OCI-LY1 (cell line): ENCODE measurements around the gene CCDC86.
A peak's percentile ranks its signal among the peaks of the same experiment; 100 is the strongest.

Source experiments
- H2AFZ ChIP-seq: fragments of 200-600 bp; sonication (generic), shearing (Covaris generic); 2 replicates; pipeline ENCODE4 v1.6.0; 2014; ENCODE audit warnings: antibody characterized with exemption, mild to moderate bottlenecking, low read length
- H3F3A ChIP-seq: fragments of 200-600 bp; sonication (generic), shearing (Covaris generic); 2 replicates; pipeline ENCODE4 v1.6.0; 2014; ENCODE audit warnings: mild to moderate bottlenecking, antibody characterized with exemption, low read length, moderate library complexity; ENCODE audit not compliant: insufficient read depth
- H3K27ac ChIP-seq: fragments of 200-600 bp; sonication (generic); 2 replicates; pipeline ENCODE4 v1.5.1; 2014; ENCODE audit warnings: low read length, mixed run types, mild to moderate bottlenecking, low read depth; ENCODE audit not compliant: poor library complexity, severe bottlenecking
- H3K27me3 ChIP-seq: fragments of 200-600 bp; sonication (generic); 2 replicates; pipeline ENCODE4 v1.6.0; 2014; ENCODE audit warnings: antibody characterized with exemption, mild to moderate bottlenecking, low read length, moderate library complexity; ENCODE audit not compliant: insufficient read depth
- H3K36me3 ChIP-seq: fragments of 200-600 bp; sonication (generic); 2 replicates; pipeline ENCODE4 v1.6.1; 2014; ENCODE audit warnings: mild to moderate bottlenecking, antibody characterized with exemption, low read length, moderate library complexity, mixed read lengths; ENCODE audit not compliant: insufficient read depth
- H3K4me1 ChIP-seq: fragments of 200-600 bp; sonication (generic); 2 replicates; pipeline ENCODE4 v1.5.1; 2014; ENCODE audit warnings: mild to moderate bottlenecking, low read length, moderate library complexity; ENCODE audit not compliant: insufficient read depth, severe bottlenecking
- H3K4me2 ChIP-seq: fragments of 200-600 bp; sonication (generic), shearing (Covaris generic); 2 replicates; pipeline ENCODE4 v1.6.1; 2014; ENCODE audit warnings: low read length
- H3K4me3 ChIP-seq: fragments of 200-600 bp; sonication (generic); 2 replicates; pipeline ENCODE4 v1.5.1; 2014; ENCODE audit warnings: low read length, low read depth, mild to moderate bottlenecking, mixed read lengths; ENCODE audit not compliant: poor library complexity, severe bottlenecking
- H3K79me2 ChIP-seq: fragments of 200-600 bp; shearing (Covaris generic); 2 replicates; pipeline ENCODE4 v1.6.1; 2016; ENCODE audit warnings: mixed run types, low read length, mixed read lengths; ENCODE audit not compliant: insufficient read depth
- H3K9ac ChIP-seq: fragments of 200-600 bp; sonication (generic), shearing (Covaris generic); 2 replicates; pipeline ENCODE4 v1.6.1; 2014; ENCODE audit warnings: mild to moderate bottlenecking, low read length, mixed read lengths
- H3K9me2 ChIP-seq: fragments of 200-600 bp; sonication (generic), shearing (Covaris generic); 2 replicates; pipeline ENCODE4 v1.6.1; 2014; ENCODE audit warnings: low read depth, mild to moderate bottlenecking, low read length, mixed read lengths
- H3K9me3 ChIP-seq: fragments of 200-600 bp; shearing (Covaris generic); 2 replicates; pipeline ENCODE4 v1.6.1; 2014; ENCODE audit warnings: low read length, mixed read lengths
- H4K20me1 ChIP-seq: fragments of 200-600 bp; sonication (generic), shearing (Covaris generic); 2 replicates; pipeline ENCODE4 v1.6.0; 2016; ENCODE audit warnings: mild to moderate bottlenecking, low read length; ENCODE audit not compliant: insufficient read depth
- CTCF ChIP-seq: fragments of 200-600 bp; sonication (generic), shearing (Covaris generic); IDR thresholded peaks from 2 replicates; pipeline ENCODE4 v1.5.1; 2017; ENCODE audit warnings: mild to moderate bottlenecking, antibody characterized with exemption, low read length, moderate library complexity, mixed read lengths
- EZH2 ChIP-seq: fragments of 200-600 bp; sonication (generic), shearing (Covaris generic); IDR thresholded peaks from 2 replicates; pipeline ENCODE4 v1.8.0; 2017; ENCODE audit warnings: borderline replicate concordance, mixed run types, mild to moderate bottlenecking, antibody characterized with exemption, low read length, moderate library complexity, mixed read lengths

Gene CCDC86

GRCh38 chr11:60830478-60831142 lies 11.3 kb upstream of the CCDC86 start:
- TF ChIP-seq CTCF = no peak
- TF ChIP-seq EZH2 = no peak
- Histone ChIP-seq H4K20me1 (no peaks in the 10 kb centered on the region), H3K4me3 (no peak overlapping the region), H3K9me2 (no peaks in the 10 kb centered on the region), H3K9me3 (no peaks in the 10 kb centered on the region), H3K79me2 (no peaks in the 10 kb centered on the region), H3K9ac (no peak overlapping the region), H3F3A (no peaks in the 10 kb centered on the region), H3K27ac (no peak overlapping the region), H2AFZ (no peak overlapping the region), H3K27me3 (peaks cover under 1% of the 10 kb centered on the region; the same call in 1 of the 2 replicates), H3K4me1 (peaks cover 7% of the 10 kb centered on the region), H3K36me3 (no peaks in the 10 kb centered on the region), H3K4me2 (no peak overlapping the region)

GRCh38 chr11:60831143-60831500 lies 10.8 kb upstream of the CCDC86 start:
- Histone ChIP-seq H3K9ac (no peak overlapping the region), H3F3A (no peaks in the 10 kb centered on the region), H4K20me1 (no peaks in the 10 kb centered on the region), H3K4me2 (no peak overlapping the region), H3K9me2 (no peaks in the 10 kb centered on the region), H3K4me1 (peaks cover 7% of the 10 kb centered on the region), H3K79me2 (no peaks in the 10 kb centered on the region), H3K4me3 (no peak overlapping the region), H3K9me3 (no peaks in the 10 kb centered on the region), H3K27ac (no peak overlapping the region), H2AFZ (no peak overlapping the region), H3K36me3 (no peaks in the 10 kb centered on the region), H3K27me3 (no peaks in the 10 kb centered on the region; the same call in 1 of the 2 replicates)
- TF ChIP-seq EZH2 (no peak), CTCF (peak; percentile 93)

GRCh38 chr11:60831501-60832079 lies 10.3 kb upstream of the CCDC86 start:
- Histone ChIP-seq H3K27me3 (no peaks in the 10 kb centered on the region; the same call in 1 of the 2 replicates), H3K36me3 (no peaks in the 10 kb centered on the region), H4K20me1 (no peaks in the 10 kb centered on the region), H3K4me3 (no peak overlapping the region), H3K9me2 (no peaks in the 10 kb centered on the region), H3K4me1 (peaks cover 7% of the 10 kb centered on the region), H3F3A (no peaks in the 10 kb centered on the region), H3K9ac (no peak overlapping the region), H3K79me2 (no peaks in the 10 kb centered on the region), H3K9me3 (no peaks in the 10 kb centered on the region), H2AFZ (no peak overlapping the region), H3K4me2 (no peak overlapping the region), H3K27ac (no peak overlapping the region)
- no peak for TF ChIP-seq CTCF
